Stimulated activated CD4-positive, alpha-beta T cell treated with anti-CD3 and anti-CD28 coated beads, Interleukin-12 subunit alpha, Interleukin-12 subunit beta, amount 100 ng/mL, for 24 hours (primary cell): Measurements from ENCODE around the gene PHIP.
"Not testable (repeated sequence)": the region's sequence is repeated elsewhere in the genome, so short reads cannot be mapped to it uniquely, and the experiment has no call there.

Experiments
- DNase-seq, 2 experiments: peaks; one replicate each; pipeline ENCODE4 v3.0.0-alpha.2; 2020; ENCODE audit warnings: low read depth in 2 of 2

Gene PHIP

DNA sequence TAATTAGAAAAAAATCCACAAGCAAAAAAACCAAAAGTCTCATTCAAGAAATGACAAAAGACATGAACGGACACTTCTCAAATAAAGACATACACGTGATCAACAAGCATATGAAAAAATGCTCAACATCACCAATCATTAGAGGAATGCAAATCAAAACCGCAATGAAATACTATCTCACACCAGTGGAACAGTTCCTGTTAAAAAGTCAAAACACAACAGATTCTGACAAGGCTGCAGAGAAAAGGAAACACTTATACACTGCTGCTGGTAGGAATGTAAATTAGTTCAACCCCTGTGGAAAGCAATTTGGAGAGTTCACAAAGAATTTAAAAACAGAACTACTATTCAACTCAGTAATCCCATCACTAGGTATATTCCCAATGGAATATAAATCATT is 152.7 kb downstream of the PHIP start:
- no peak for DNase-seq

- DNase-seq: not testable (repeated sequence)
These were observed 156.9 kb downstream of the PHIP start for GRCh38 chr6:78921168-78921567.

GRCh38 chr6:78917788-78918187 is 160.3 kb downstream of the PHIP start:
- no peak for DNase-seq

GRCh38 chr6:78916411-78916810 is 161.6 kb downstream of the PHIP start:
- DNase-seq: no peak

DNA sequence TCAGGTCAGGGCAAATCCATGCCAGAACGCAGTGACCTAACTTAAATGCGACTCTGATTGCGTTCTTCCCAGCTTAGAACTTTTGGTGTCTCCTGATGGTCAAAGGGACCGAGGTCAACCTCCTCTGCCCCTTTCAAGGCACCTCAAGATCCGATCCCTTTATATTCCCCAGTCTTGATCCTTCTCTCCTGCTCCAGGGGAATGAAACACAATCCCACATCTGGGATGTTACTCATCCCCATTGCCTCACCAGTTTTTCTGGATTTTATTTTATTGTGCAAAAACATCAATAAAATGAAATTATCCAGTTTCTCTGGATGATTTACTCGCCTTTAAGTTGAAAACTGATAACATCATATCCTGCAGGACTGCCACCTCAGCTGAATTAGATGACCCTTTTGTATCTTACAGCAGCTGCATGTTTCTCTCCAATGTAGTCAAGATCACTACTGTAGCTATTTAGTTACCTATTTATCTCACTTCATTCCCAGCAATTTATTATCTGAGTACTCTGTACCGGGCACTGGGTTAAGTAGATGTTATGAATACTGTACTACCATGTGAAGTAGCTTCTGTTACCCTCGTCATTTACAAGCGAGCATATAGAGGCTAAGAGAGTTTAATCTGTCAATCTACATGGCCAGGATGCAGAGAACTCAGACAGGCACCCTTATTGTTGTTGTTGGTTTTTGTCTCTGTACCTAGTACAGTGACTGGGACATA is 166.7 kb downstream of the PHIP start:
- no peak for DNase-seq

- DNase-seq: peak in 1 of 2 experiments; percentile 9
These were observed 167.4 kb downstream of the PHIP start for GRCh38 chr6:78910591-78911171.

DNA sequence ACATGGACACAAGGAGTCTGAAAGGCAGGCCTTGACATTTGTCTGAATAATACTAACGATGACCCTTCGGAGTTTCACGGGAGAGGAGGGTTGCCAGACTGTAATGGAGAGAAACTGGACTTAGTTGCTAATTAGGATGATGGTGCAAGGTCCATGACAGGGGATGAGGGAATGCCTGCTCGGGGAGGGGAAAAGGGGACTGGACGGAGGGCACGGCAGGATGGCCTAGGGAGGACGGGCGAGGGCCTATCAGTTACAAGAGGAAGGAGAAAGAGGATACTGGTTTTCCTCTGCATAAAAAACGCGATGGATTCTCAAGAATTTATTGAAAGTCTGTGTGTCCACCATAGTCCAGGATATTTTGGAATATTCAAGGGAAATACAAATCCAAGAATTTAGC is 168.0 kb downstream of the PHIP start:
- no peak for DNase-seq

- no peak for DNase-seq
These were observed 168.7 kb downstream of the PHIP start for GRCh38 chr6:78909391-78909790.

DNA sequence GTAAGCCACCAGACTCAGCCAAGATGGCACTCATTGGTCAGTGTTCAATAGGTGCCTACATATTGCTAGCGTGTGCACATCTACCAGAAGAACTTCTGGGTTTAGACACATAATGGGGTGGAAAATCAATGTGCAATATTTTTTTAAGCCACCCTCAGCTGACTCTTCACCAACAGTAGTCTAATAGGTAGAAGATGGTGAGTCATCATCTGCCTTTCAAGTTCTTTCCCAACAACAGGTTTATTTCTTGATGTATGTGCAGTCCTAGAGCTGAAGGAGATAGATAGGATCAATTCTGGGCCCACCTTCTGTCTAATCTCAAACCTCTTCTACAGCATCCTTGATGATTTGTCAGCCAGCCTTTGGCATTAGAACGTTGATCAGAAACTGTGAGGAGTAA is 169.4 kb downstream of the PHIP start:
- no peak for DNase-seq

GRCh38 chr6:78896227-78896626 is 181.8 kb downstream of the PHIP start:
- DNase-seq: no peak

GRCh38 chr6:78889901-78890300 is 188.2 kb downstream of the PHIP start:
- DNase-seq: not testable (repeated sequence)
